ENCODE data around the gene KIF25. TPM values are rescaled to one million over a fixed set of nuclear protein-coding genes. Genes with fewer than 3 reads are reported as not detected.

Gene KIF25
- total RNA-seq, 1 experiment from 2014 or later: 0.59 TPM

GRCh38 chr6:167977717-167978467 lies 19.6 kb upstream of the KIF25 start:
- Histone ChIP-seq H2BK20ac (ENCODE audit: low read depth, low read length, poor library complexity, severe bottlenecking) (no peak overlapping the region), H2BK12ac (ENCODE audit: insufficient read length, low read depth, low read length) (no peak overlapping the region), H3K79me2 (ENCODE audit: insufficient read depth, low read length) (no peaks in the 10 kb centered on the region), H3K56ac (ENCODE audit: insufficient read length, low read depth, low read length) (no peak overlapping the region), H4K8ac (replicated peaks; ENCODE audit: insufficient read length, low read depth, low read length) (no peak overlapping the region), H2BK120ac (ENCODE audit: low read depth, low read length, poor library complexity, severe bottlenecking) (no peak overlapping the region), H2AK5ac (ENCODE audit: insufficient read length, low read length) (no peak overlapping the region), H2BK15ac (ENCODE audit: low read depth, low read length) (no peak overlapping the region), H3K23ac (ENCODE audit: insufficient read length, low read depth, low read length) (no peak overlapping the region), H3K14ac (ENCODE audit: insufficient read depth, low read length) (no peak overlapping the region), H3K23me2 (ENCODE audit: insufficient read length, low read depth, low read length, poor library complexity, severe bottlenecking) (no peaks in the 10 kb centered on the region), H4K20me1 (ENCODE audit: control insufficient read depth, insufficient read depth, insufficient read length) (no peaks in the 10 kb centered on the region), H3K18ac (ENCODE audit: insufficient read length, low read depth, low read length) (no peak overlapping the region), H4K5ac (ENCODE audit: insufficient read length, low read depth, low read length) (no peak overlapping the region), H3K4me1 (ENCODE audit: insufficient read depth, low read length) (peaks cover 3% of the 10 kb centered on the region; the same call in 1 of the 2 replicates), H3K4ac (ENCODE audit: low read depth, low read length) (no peak overlapping the region), H3K4me2 (ENCODE audit: insufficient read depth, insufficient read length, low read length) (no peak overlapping the region), H3K27me3 (ENCODE audit: insufficient read depth, low read length) (no peaks in the 10 kb centered on the region), H3K79me1 (ENCODE audit: insufficient read depth, low read depth, low read length, poor library complexity, severe bottlenecking) (no peaks in the 10 kb centered on the region), H3T11ph (ENCODE audit: low read length) (no peak overlapping the region), H2AFZ (ENCODE audit: low read length) (no peak overlapping the region), H4K91ac (ENCODE audit: insufficient read length, low read depth, low read length) (no peak overlapping the region), H3K27ac (ENCODE audit: insufficient read length, low read depth, low read length) (no peak overlapping the region), H2BK5ac (ENCODE audit: insufficient read length, low read length) (no peak overlapping the region), H3K9me3 (ENCODE audit: control insufficient read depth, low read depth, low read length) (no peaks in the 10 kb centered on the region), H3K9ac (ENCODE audit: extremely low read depth, insufficient read length, low read length) (no peak overlapping the region)
- Mint-ChIP-seq H3K36me3 (ENCODE audit: insufficient read depth in 1 of 3, low read depth in 3 of 3) (peaks cover 3 to 4% (median 3%) of the 10 kb centered on the region in 3 experiments; a peak in 2 of 7 replicates), H3K4me1 (peaks cover 12 to 15% of the 10 kb centered on the region in 2 experiments), H3K27me3 (ENCODE audit: low read depth) (no peaks in the 10 kb centered on the region), H3K9me3 (peaks cover 0 to 4% of the 10 kb centered on the region in 2 experiments; a peak in 3 of 5 replicates), H3K4me3 (no peak overlapping the region), H3K27ac (no peak overlapping the region)
- WGBS (ENCODE audit: extremely low coverage, insufficient read length, low lambda C conversion rate): no CpG with 5 or more reads among the region's 43 CpGs
- no peak for TF ChIP-seq CTCF (conservative IDR thresholded peaks at IDR 0.05)
- no peak for DNase-seq

Data from H9 (cell line).